RPMI8226 (cell line): ENCODE results near the gene FXR2.
A peak's percentile ranks its signal among the peaks of the same experiment; 100 is the strongest.
"Not testable (repeated sequence)": the region's sequence is repeated elsewhere in the genome, so short reads cannot be mapped to it uniquely, and the experiment has no call there.

ENCODE experiments used
- DNase-seq: peaks from one replicate; pipeline ENCODE4 v3.0.0-alpha.2; 2015

Gene FXR2

GRCh38 chr17:7614425-7615264 is at the start of gene FXR2:
FXR2 (minus strand) TSS chr17:7614897; CDS start chr17:7614532, 365 bp downstream.
- DNase-seq = peak; percentile 98

- no peak for DNase-seq
These were observed 42.4 kb upstream of the FXR2 start for GRCh38 chr17:7656958-7657609.

- DNase-seq = no peak
These were observed 40.8 kb upstream of the FXR2 start for GRCh38 chr17:7655541-7655840.

GRCh38 chr17:7654832-7655540 is 40.3 kb upstream of the FXR2 start:
- no peak for DNase-seq

- no peak for DNase-seq
These were observed 38.0 kb upstream of the FXR2 start for GRCh38 chr17:7652388-7653356.

GRCh38 chr17:7651665-7652387 is 37.1 kb upstream of the FXR2 start:
- no peak for DNase-seq

- no peak for DNase-seq
These were observed 36.5 kb upstream of the FXR2 start for GRCh38 chr17:7651097-7651664.

- peak; percentile 68 for DNase-seq
These were observed 35.9 kb upstream of the FXR2 start, which contains the start of gene ATP1B2 for GRCh38 chr17:7650509-7651096. ATP1B2 (plus strand) TSS chr17:7650926; CDS start chr17:7651519, 593 bp downstream.

GRCh38 chr17:7647018-7647417 is 32.3 kb upstream of the FXR2 start:
- no peak for DNase-seq

GRCh38 chr17:7646457-7646856 is 31.8 kb upstream of the FXR2 start:
- DNase-seq = no peak

GRCh38 chr17:7644775-7645174 is 30.1 kb upstream of the FXR2 start:
- no peak for DNase-seq

- not testable (repeated sequence) for DNase-seq
These were observed 26.9 kb upstream of the FXR2 start for GRCh38 chr17:7641635-7642034.

GRCh38 chr17:7640783-7641182 is 26.1 kb upstream of the FXR2 start:
- DNase-seq = no peak

- DNase-seq = no peak
These were observed 21.5 kb upstream of the FXR2 start for GRCh38 chr17:7636163-7636562.

- no peak for DNase-seq
These were observed 19.7 kb upstream of the FXR2 start for GRCh38 chr17:7634384-7634783.

- DNase-seq = no peak
These were observed 18.4 kb upstream of the FXR2 start for GRCh38 chr17:7633093-7633492.

- peak; percentile 71 for DNase-seq
These were observed 17.8 kb upstream of the FXR2 start for GRCh38 chr17:7632492-7632894.

- DNase-seq = no peak
These were observed 17.0 kb upstream of the FXR2 start for GRCh38 chr17:7631398-7632380.

- no peak for DNase-seq
These were observed 15.4 kb upstream of the FXR2 start, which contains the start of gene SHBG for GRCh38 chr17:7629939-7630571. SHBG (plus strand) TSS chr17:7630135; CDS start chr17:7630173, 38 bp downstream.
